ENCODE results near the gene DLGAP4. TPM values are rescaled to one million over a fixed set of nuclear protein-coding genes. Genes with fewer than 3 reads are reported as not detected.
"Not testable (repeated sequence)": the region's sequence is repeated elsewhere in the genome, so short reads cannot be mapped to it uniquely, and the experiment has no call there.

Gene DLGAP4
- total RNA-seq, 2 donors from 2014 or later = 23.1 to 60.0 TPM

GRCh38 chr20:36521526-36521925 lies 215.4 kb downstream of the DLGAP4 start:
- TF ChIP-seq CTCF (IDR thresholded peaks at IDR 0.05) = no peak
- no peak for TF ChIP-seq POLR2A (IDR thresholded peaks at IDR 0.05)
- no peak overlapping the region for H3K27ac ChIP-seq
- H3K36me3 ChIP-seq (replicated peaks in 1 of 2; ENCODE audit: insufficient read depth in 1 of 2, low read depth in 2 of 2) = peaks cover 0 to 15% of the 10 kb centered on the region in 2 donors
- no peak for DNase-seq
- H3K9me3 ChIP-seq = no peaks in the 10 kb centered on the region
- intact Hi-C loops (cut with DNase I) = no loop called here
- ATAC-seq = no peak
- 91 to 94% methylated on average over 1 of the region's 1 CpG for WGBS, 2 donors
- no peaks in the 10 kb centered on the region for H3K27me3 ChIP-seq
- H3K4me1 ChIP-seq = no peaks in the 10 kb centered on the region
- H3K4me3 ChIP-seq = no peak overlapping the region

DNA sequence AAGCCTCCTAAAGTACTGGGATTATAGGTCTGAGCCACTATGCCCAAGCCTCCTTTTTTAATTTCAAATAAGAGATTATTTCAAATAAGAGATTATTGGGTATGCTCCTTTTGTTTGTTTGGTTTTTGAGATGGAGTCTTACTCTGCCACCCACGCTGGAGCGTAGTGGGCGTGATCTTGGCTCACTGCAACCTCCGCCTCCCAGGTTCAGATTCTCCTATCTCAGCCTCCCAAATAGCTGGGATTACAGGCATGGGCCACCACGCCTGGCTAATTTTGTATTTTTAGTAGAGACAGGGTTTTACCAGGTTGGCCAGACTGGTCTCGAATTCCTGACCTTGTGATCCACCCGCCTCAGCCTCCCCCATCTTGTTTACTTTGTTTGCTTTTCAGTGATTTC lies 216.3 kb downstream of the DLGAP4 start:
- H3K27me3 ChIP-seq; H3K9me3 ChIP-seq; H3K27ac ChIP-seq; DNase-seq; H3K4me1 ChIP-seq; ATAC-seq; intact Hi-C loops (cut with DNase I); H3K4me3 ChIP-seq: not testable (repeated sequence)
- 81 to 89% methylated on average over 7 of the region's 7 CpGs for WGBS, 2 donors
- peaks cover 0 to 15% of the 10 kb centered on the region in 2 donors for H3K36me3 ChIP-seq (replicated peaks in 1 of 2; ENCODE audit: insufficient read depth in 1 of 2, low read depth in 2 of 2)

- no peaks in the 10 kb centered on the region for H3K27me3 ChIP-seq
- no peak overlapping the region for H3K27ac ChIP-seq
- H3K4me1 ChIP-seq = no peaks in the 10 kb centered on the region
- DNase-seq (no peak), ATAC-seq (no peak)
- H3K9me3 ChIP-seq = no peaks in the 10 kb centered on the region
- H3K4me3 ChIP-seq = no peak overlapping the region
- TF ChIP-seq CTCF (IDR thresholded peaks at IDR 0.05) (no peak), POLR2A (IDR thresholded peaks at IDR 0.05) (no peak)
- intact Hi-C loops (cut with DNase I) = no loop called here
- WGBS, 2 donors = 74 to 86% methylated on average over 3 of the region's 3 CpGs
- H3K36me3 ChIP-seq (replicated peaks in 1 of 2; ENCODE audit: insufficient read depth in 1 of 2, low read depth in 2 of 2) = peaks cover 0 to 15% of the 10 kb centered on the region in 2 donors
These were observed 217.2 kb downstream of the DLGAP4 start for GRCh38 chr20:36523341-36523740.

DNA sequence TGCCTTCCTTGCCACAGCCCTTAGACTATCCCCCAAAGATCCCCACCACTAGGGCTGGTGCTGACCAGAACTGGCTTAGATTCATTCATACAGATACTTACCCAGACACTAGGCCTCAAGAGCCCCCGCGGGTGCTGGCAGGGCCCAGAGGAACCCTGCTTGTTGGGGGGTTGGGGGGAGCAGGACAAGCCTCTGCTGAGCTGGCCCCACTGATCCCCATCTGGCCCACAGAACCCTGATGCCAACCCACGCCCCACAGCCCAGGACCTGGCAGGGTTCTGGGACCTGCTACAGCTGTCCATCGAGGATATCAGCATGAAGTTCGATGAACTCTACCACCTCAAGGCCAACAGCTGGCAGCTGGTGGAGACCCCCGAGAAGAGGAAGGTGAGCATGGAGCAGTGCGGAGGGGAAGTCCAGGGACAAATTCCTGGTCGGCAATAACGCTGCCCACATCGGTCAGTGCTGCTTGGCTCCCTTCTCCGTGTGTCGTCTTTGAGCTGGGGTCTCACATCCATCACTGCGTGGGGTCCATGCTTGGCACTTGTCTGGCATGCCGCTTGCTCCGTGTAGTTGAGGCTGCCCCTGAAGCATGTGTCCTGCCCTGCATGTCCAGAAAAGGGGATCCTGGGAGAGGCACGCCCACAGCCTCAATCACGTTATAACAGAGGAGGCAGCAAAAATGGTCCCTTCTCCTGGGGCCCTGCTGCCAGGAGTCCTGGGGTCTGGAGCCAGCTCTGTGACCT lies 219.7 kb downstream of the DLGAP4 start:
- TF ChIP-seq CTCF (IDR thresholded peaks at IDR 0.05) (no peak), POLR2A (IDR thresholded peaks at IDR 0.05) (no peak)
- 84 to 100% methylated on average over 2 to 17 of the region's 17 CpGs for WGBS, 2 donors
- intact Hi-C loops (cut with DNase I) = no loop called here

GRCh38 chr20:36526521-36527011 lies 220.4 kb downstream of the DLGAP4 start:
- TF ChIP-seq POLR2A (IDR thresholded peaks at IDR 0.05) = no peak
- no peak for TF ChIP-seq CTCF (IDR thresholded peaks at IDR 0.05)
- intact Hi-C loops (cut with DNase I) = no loop called here
- Histone ChIP-seq H3K36me3 (replicated peaks in 1 of 2; ENCODE audit: insufficient read depth in 1 of 2, low read depth in 2 of 2) (peaks cover 0 to 14% of the 10 kb centered on the region in 2 donors), H3K9me3 (no peaks in the 10 kb centered on the region), H3K4me3 (no peak overlapping the region), H3K27me3 (no peaks in the 10 kb centered on the region), H3K4me1 (no peaks in the 10 kb centered on the region), H3K27ac (peak overlapping the region in 1 of 4 donors; percentile 46)
- ATAC-seq (no peak), DNase-seq (no peak)
- WGBS, 2 donors = 94 to 96% methylated on average over 20 to 29 of the region's 29 CpGs

More for the DNA sequence above, 219.7 kb downstream of the DLGAP4 start:
- Histone ChIP-seq H3K4me3 (no peak overlapping the region), H3K27ac (no peak overlapping the region), H3K9me3 (no peaks in the 10 kb centered on the region), H3K27me3 (no peaks in the 10 kb centered on the region), H3K36me3 (replicated peaks in 1 of 2; ENCODE audit: insufficient read depth in 1 of 2, low read depth in 2 of 2) (peaks cover 0 to 14% of the 10 kb centered on the region in 2 donors), H3K4me1 (no peaks in the 10 kb centered on the region)
- ATAC-seq = no peak
- no peak for DNase-seq

Data from body of pancreas (tissue), 4 donors.